DND-41 (cell line): Measurements from ENCODE around the gene ADD1.

Experiments
- ATAC-seq: fragments of 200-7000 bp; cut with Tn5 transposase; 3 replicates; pipeline ENCODE4 v1.9.1; 2021; ENCODE audit warnings: low read depth; ENCODE audit not compliant: insufficient read depth
- DNase-seq: peaks from one replicate; pipeline ENCODE4 v3.0.0-alpha.2; 2020
- H2AFZ ChIP-seq: 2 replicates; pipeline ENCODE4 v1.6.0; 2012; ENCODE audit warnings: low read depth, low read length
- H3K27ac ChIP-seq: 2 replicates; pipeline ENCODE4 v1.5.1; 2012; ENCODE audit warnings: low read length, inconsistent platforms
- H3K27me3 ChIP-seq: fragments of 200-600 bp; sonication (generic); 2 replicates; pipeline ENCODE4 v1.6.0; 2012; ENCODE audit warnings: low read length, mild to moderate bottlenecking, inconsistent platforms; ENCODE audit not compliant: insufficient read depth, poor library complexity
- H3K36me3 ChIP-seq: 2 replicates; pipeline ENCODE4 v1.5.1; 2012; ENCODE audit warnings: low read length, inconsistent platforms; ENCODE audit not compliant: insufficient read depth
- H3K4me1 ChIP-seq: 2 replicates; pipeline ENCODE4 v1.5.1; 2012; ENCODE audit warnings: mild to moderate bottlenecking, low read length; ENCODE audit not compliant: insufficient read depth
- H3K4me2 ChIP-seq: 2 replicates; pipeline ENCODE4 v1.6.0; 2012; ENCODE audit warnings: mild to moderate bottlenecking, moderate library complexity, low read length, inconsistent platforms; ENCODE audit not compliant: insufficient read depth
- H3K4me3 ChIP-seq, 2 experiments: fragments of 200-600 bp in 1 of 2; shearing (Covaris generic) in 1 of 2; 2 replicates each; pipeline ENCODE4 v1.5.1; 2012 to 2016; ENCODE audit warnings: inconsistent platforms in 2 of 2, low read length in 2 of 2, mild to moderate bottlenecking in 2 of 2, low read depth in 1 of 2, moderate library complexity in 1 of 2
- H3K79me2 ChIP-seq: 2 replicates; pipeline ENCODE4 v1.6.0; 2012; ENCODE audit warnings: low read length, inconsistent platforms; ENCODE audit not compliant: insufficient read depth
- H3K9ac ChIP-seq: 2 replicates; pipeline ENCODE4 v1.6.0; 2012; ENCODE audit warnings: low read depth, mild to moderate bottlenecking, inconsistent platforms, low read length, moderate library complexity
- H3K9me3 ChIP-seq: 2 replicates; pipeline ENCODE4 v1.5.1; 2012; ENCODE audit warnings: low read length, moderate library complexity, mild to moderate bottlenecking, inconsistent platforms; ENCODE audit not compliant: insufficient read depth, severe bottlenecking
- H4K20me1 ChIP-seq: 2 replicates; pipeline ENCODE4 v1.6.0; 2012; ENCODE audit warnings: low read length; ENCODE audit not compliant: insufficient read depth
- CTCF ChIP-seq: IDR thresholded peaks from 2 replicates; pipeline ENCODE4 v1.5.1; 2012; ENCODE audit warnings: borderline replicate concordance, low read length, moderate library complexity, mild to moderate bottlenecking; ENCODE audit not compliant: poor library complexity, severe bottlenecking; ENCODE audit errors: extremely low read depth
- EZH2 ChIP-seq: IDR thresholded peaks from 3 replicates; pipeline ENCODE4 v1.6.1; 2012; ENCODE audit warnings: borderline replicate concordance, low read depth, mild to moderate bottlenecking, moderate library complexity, low read length, inconsistent platforms; ENCODE audit not compliant: severe bottlenecking

The ADD1 gene

GRCh38 chr4:2938906-2939305 lies 95.3 kb downstream of the ADD1 start:
- DNase-seq = no peak
- Histone ChIP-seq H3K9ac (no peak overlapping the region), H3K4me2 (no peak overlapping the region), H3K27ac (no peak overlapping the region), H3K4me3 (no peak overlapping the region), H3K27me3 (no peaks in the 10 kb centered on the region), H3K4me1 (peaks cover 28% of the 10 kb centered on the region), H3K9me3 (no peaks in the 10 kb centered on the region), H4K20me1 (peaks cover 61% of the 10 kb centered on the region), H3K36me3 (peaks cover 80% of the 10 kb centered on the region), H3K79me2 (peaks cover 13% of the 10 kb centered on the region), H2AFZ (no peak overlapping the region)
- TF ChIP-seq CTCF = no peak
- TF ChIP-seq EZH2 = no peak
- no peak for ATAC-seq

DNA sequence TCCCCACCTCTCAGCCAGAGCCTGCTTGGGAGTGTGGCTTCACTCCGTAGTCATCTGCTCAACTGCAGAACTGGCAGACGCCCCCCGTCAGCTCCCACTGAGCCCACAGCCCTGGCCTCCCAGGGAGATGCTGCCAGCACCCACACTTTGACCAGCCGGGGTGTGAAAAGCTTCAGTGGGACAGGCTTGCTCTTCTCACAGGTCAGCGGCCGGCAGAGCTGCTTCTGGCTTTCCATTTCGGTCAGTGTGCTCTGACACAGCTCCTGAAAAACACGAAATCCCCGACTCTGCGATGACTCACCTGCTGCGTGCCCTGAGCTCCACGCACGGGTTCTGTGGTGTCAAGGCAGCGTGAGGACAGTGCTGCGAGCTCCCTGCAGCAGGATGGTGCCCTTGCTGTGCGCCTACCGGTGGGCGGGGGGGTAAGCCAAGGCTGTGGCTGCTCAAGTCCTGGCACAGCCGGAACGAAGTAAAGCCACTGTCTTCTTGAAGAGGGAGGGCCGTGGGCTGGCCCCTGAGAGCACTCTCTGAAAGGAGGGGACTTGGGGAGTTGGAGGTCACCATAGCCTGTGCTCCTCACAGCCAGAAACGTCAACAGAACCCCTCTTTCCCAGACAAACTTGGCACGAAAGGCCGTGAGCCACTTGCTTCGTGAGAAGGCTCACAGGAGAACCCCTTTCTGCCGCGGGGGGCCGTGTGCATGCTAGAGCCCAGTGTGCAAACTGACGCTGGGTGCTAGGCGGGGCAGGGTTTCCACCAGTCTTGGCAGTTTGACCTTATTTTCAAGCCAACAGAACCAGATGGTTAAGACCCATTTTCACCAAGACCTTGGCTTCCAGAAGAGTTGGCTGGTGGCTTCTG lies 96.0 kb downstream of the ADD1 start:
- Histone ChIP-seq H3K36me3 (peaks cover 85% of the 10 kb centered on the region), H3K9ac (no peak overlapping the region)

DNA sequence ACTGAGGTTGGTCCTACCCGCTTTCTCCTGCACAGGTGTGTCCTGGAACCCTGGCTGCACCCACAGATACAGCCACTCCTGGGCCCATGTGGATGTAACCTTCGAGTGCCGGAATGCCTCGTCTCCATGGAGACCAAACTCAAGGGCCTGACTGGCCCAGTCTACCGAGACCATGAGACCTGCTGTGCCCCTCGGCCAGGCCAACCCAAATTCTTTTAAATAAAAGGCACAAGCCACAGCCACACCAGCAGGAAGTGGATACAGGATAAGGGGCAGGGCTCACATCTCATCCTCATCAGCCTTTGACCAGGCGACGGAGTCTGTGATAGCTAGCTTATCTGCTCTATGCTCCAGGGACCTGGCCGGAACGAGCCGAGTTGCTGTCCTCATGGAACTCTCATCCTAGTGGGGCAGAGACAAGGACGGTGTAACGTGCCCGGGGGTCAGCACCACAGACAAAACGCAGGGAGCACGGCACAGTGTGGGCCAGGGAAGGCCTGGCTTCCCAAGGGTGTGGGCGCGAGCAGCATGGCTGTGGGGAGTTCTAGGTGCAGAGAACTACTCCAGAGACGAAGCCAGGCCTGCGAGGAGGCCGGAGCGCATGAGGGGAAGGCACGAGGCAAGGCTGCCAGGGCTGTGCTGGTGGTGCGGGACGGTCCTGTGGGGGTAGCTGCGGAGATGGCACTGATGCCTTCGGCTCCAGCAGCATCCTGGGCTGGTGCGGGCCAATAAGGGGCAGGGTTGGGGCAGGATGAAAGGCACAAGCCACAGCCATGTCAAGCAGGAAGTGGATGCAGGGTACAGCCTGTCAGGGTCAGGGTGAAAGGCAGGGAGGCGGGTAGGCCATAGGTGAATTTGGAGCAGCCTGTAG lies 96.9 kb downstream of the ADD1 start:
- Histone ChIP-seq H3K79me2 (peaks cover 6% of the 10 kb centered on the region), H3K36me3 (peaks cover 89% of the 10 kb centered on the region), H4K20me1 (peaks cover 61% of the 10 kb centered on the region), H3K9me3 (no peaks in the 10 kb centered on the region), H2AFZ (no peak overlapping the region), H3K4me1 (peaks cover 22% of the 10 kb centered on the region), H3K4me2 (no peak overlapping the region), H3K27ac (no peak overlapping the region), H3K4me3 (no peak overlapping the region), H3K9ac (no peak overlapping the region), H3K27me3 (no peaks in the 10 kb centered on the region)
- ATAC-seq (no peak), DNase-seq (no peak)
- TF ChIP-seq EZH2 (no peak), CTCF (no peak)

More for the DNA sequence above, 96.0 kb downstream of the ADD1 start:
- no peak overlapping the region for H2AFZ ChIP-seq
- ATAC-seq = no peak
- H3K4me1 ChIP-seq = peaks cover 26% of the 10 kb centered on the region
- H4K20me1 ChIP-seq = peaks cover 61% of the 10 kb centered on the region
- no peaks in the 10 kb centered on the region for H3K9me3 ChIP-seq
- peaks cover 13% of the 10 kb centered on the region for H3K79me2 ChIP-seq
- H3K27me3 ChIP-seq = no peaks in the 10 kb centered on the region
- TF ChIP-seq CTCF (no peak), EZH2 (no peak)
- no peak overlapping the region for H3K4me2 ChIP-seq
- DNase-seq = no peak
- no peak overlapping the region for H3K27ac ChIP-seq
- no peak overlapping the region for H3K4me3 ChIP-seq
